ENCODE measurements around the gene TOPBP1.

TOPBP1 gene

DNA sequence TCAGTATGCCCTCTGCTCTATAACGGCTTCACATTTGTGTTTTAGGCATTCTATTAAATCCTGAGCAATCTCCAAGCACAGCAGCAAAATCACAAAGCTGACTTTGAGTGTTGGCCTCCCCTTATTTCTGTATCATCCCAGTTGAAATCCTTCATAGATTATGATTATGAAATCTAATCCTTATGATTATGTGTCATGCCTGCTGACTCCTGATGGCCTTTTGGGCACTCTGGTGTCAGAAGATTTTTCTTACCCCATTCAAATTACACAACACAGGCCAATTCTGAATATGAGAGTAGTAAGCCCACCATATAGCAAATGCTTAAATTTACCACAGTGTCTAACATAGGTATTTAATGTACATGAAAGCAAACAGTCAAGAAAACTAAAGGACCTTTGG, 53.9 kb downstream of the TOPBP1 start:
- no peak for DNase-seq (ENCODE audit: low spot score)

DNA sequence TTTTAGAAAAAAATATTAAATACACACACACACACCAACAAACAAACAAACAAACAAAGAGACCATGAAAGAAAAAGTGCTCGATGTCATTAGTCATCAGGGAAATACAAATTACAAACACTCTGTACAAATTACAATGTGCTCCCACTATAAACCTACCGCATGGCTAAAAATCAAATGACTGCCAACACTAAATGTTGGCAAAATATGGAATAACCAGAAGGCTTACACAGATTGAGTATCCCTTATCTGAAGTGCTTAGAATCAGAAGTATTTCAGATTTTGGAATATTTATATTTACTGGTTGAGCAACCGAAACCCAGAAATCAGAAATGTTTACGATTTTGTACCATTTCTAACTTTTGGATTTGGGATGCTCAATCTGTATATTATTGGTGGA, 54.8 kb downstream of the TOPBP1 start:
- DNase-seq (ENCODE audit: low spot score), result no peak

DNA sequence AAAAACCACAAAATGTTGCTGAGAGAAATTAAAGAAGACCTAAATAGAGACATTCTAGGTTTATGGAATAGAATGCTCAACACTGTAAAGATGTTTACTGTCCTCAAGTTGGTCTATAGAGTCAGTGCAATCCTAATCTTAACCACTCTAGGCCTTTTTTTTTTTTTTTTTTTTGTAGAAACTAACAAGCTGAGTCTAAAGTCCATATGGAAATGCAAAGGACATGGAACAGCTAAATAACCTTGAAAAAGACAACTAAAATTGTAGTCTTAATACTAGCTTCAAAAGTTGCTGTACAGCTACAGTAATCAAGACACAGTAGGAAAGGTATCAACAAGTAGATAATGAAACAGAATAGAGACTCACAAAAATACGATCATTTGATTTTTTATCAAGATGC, 55.4 kb downstream of the TOPBP1 start:
- DNase-seq (ENCODE audit: low spot score), result no peak

DNA sequence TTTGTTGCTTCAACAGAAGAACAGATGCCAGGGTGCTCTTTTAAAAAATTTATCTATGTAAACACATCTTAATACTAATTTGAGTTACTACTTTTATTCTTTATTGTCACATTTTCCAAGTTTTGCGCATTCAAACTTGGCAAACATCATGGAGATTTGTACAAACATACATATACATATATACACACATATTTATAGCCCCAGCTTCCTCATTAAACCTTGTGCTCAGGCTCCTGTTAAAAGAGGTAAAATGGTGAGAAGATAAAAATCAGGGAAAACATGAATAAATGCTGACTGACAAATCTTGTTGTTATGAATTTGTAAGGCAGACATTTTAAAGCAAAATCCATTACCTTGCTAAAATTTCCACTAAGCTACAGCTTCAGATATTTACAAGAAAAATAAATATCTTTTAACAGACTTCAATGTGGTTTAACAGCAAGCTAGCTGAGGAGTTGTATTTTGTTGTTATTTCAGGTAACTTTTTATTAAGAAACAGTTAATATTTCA, 61.1 kb downstream of the TOPBP1 start:
- DNase-seq (ENCODE audit: low spot score), result no peak

DNA sequence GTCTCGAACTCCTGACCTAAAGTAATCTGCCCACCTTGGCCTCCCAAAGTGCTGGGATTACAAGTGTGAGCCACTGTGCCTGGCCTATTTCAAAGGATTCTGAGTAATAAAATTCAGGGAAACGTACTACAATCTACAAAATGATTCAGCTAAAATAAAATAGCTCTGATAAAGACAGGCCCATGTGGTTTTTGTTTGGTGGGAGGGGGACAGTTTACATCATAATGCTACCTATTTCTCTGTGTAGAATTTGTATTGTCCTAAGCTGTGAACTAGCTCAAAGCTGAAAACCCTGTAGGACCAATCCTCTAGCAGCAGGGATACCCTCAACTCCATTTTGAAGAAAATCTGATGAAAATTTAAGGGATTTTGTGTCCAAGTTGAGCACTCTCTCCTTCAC, 62.5 kb downstream of the TOPBP1 start:
- DNase-seq (ENCODE audit: low spot score), result no peak

DNA sequence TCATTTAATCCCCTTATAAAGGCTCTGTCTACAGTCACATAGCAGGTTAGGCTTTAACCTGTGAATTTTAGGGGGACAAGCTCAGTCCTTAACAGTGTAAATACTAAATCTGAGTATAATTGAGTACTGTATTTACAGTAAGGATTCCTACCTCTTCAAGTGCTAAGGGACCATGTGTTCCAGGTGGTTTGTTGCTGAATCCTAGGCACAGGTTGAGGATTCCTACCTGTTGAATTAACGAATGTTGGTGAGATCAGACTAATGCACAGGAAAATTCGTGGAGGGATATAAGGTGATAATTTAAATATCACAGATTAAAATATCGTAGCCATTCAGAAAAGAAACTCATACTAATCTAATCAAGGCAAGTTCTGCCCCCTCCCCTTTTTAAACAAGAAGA, 63.3 kb downstream of the TOPBP1 start:
- DNase-seq (ENCODE audit: low spot score), result no peak

DNA sequence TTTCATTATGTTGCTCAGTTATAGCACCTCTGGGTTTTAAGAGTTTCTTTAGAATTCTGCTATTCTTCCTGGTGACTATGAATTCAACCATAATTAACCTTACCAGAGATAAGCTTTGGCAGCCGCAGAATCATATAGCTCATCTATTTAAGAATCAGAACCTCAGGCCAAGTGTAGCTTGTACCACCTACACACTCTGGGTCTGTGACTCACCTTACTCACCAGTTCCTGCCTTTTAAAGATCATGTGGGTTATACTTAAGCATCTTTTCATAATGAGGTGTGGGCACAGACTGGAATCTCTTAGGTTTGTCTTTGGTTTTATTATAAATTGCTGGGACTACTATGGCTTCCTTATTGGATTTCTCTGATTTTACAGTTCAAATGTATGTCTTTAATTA, 66.4 kb downstream of the TOPBP1 start:
- DNase-seq (ENCODE audit: low spot score), result no peak

DNA sequence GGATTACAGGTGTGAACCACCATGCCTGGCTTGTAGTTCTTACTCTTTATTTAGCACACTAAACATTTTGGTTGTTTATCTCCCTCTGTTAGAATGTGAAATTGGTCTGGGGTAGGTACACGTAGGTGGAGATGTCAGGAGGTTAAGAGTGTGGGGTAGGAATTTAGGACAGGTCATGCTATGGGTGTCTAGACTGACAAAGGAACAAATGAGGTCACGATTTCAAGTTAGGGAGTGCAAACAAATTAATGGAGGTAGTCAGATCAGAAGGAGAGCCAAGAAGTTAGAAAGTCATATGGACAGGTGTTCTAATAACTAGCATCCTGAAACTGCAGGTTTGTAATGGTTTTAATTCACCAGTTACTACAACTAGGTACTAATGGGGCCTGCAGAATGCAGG, 68.5 kb downstream of the TOPBP1 start:
- DNase-seq (ENCODE audit: low spot score), result no peak

DNA sequence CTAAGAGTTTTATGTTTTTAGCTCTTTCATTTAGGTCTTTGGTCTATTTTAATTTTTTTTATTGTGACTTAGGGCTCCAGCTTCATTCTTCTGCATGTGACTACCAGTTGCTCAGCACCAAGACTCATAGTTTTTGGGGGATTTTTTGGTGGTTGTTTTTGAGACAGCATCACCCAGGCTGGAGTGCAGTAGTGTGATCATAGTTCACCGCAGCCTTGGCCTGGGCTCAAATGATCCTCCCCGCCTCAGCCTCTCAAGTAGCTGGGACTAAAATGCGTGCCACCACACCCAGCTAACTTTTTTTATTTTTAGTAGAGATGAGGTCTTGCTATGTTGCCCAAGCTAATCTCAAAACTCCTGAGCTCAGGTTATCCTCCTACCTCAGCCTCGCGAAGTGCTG, 68.9 kb downstream of the TOPBP1 start:
- DNase-seq (ENCODE audit: low spot score), result no peak

DNA sequence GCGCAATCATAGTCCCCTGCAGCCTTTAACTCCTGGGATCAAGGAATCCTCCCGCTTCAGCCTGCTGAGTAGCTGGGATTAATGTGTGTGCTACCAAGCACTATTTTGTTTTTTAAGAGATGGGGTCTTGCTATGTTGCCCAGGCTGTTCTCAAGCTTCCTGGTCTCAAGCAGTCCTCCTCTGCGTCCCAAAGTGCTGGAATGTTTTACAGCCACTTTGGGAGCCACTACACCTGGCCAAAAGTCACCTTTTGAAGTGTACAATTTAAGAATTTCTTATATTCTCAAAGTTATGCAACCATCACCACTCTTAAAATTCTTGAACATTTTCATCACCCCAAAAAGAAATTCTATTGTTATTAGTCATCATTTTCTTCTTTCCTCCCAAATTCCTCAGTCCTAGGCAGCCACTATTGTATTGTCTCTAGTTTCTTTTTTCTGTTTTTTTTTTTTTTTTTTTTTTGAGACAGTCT, 70.4 kb downstream of the TOPBP1 start:
- DNase-seq (ENCODE audit: low spot score), result peak; percentile 85

DNA sequence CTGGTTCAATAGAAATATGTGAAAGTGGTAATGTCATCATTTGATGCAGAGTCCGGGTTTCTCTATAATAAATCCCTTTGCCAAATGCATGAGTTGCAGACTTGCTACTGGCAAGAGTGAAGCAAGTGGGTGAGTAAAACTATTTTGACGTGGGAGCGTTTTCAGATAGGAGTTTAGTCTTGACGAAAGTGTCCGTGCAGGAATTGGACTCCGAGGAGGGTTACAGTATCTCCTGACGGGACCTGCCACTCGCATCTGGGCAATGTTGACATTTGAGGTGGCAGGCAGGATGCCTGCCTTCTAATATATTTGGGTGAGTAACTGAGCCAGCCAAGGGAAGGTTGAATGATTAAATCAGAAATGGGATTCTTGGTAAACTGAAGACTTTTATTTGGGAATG, 72.2 kb downstream of the TOPBP1 start:
- no peak for DNase-seq (ENCODE audit: low spot score)

DNA sequence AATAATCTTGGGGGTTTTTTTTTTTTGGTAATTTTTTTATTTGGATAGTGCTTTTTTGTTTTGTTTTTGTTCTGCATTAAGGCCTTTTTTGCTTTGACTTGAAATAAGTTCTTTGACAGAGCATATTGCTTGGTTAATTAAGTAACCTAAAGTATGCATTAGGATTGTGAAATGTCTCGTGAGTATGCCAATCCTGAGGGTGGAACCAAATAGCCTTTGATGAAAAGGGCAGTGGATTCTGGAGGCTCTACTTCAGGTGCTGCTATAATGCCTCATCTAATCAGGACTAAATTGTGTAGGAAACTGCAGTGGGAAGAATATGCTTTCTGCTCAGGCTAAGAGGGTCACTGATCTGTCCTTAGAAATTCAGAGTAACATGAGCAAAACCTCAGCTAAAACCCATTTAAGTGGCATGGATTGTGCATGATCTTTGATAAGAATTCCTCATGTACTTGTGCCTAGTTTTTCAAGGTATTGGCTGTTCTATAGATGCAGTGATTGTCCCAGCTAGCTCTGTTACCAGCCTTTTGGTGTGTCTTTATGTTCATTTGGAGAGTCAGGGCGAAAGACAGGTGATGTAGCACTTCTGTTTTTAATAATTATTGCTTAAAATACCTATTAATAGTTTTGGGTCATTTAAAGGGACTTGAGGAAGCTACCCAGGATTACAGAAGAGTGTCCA, 72.8 kb downstream of the TOPBP1 start:
- no peak for DNase-seq (ENCODE audit: low spot score)

DNA sequence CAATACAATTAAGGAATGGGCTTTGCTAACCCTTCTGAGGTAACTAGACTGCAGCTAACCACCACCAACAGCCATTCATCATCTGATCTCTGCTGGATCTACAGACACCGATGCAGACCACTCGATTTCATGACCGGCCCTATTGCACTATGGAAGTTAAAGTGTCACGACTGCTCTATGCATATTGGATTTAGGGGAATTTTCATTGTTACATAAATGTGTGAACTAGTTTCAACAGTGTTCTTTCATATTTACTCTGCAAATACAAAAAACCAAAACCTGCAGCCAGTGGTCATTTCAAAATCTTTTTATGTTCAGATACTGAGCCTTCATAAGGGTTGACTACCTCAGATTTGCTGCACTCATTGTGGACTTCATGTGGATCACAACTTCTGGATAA, 73.7 kb downstream of the TOPBP1 start:
- DNase-seq (ENCODE audit: low spot score), result no peak

DNA sequence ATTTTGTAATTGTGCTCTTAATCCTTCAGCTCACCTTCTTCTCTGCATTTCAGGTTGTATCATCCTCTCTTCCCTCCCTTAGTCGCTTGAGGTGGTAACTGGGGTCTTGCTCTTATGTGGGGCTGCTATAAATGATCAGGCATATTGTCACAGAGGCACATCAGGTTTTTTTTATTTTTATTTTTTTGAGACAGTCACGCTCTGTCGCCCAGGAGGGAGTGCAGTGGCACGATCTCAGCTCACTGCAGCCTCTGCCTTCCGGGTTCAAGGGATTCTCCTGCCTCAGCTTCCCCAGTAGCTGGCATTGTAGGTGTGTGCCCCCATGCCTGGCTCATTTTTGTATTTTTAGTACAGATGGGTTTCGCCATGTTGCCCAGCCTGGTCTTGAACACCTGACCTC, 78.3 kb downstream of the TOPBP1 start:
- no peak for DNase-seq (ENCODE audit: low spot score)

DNA sequence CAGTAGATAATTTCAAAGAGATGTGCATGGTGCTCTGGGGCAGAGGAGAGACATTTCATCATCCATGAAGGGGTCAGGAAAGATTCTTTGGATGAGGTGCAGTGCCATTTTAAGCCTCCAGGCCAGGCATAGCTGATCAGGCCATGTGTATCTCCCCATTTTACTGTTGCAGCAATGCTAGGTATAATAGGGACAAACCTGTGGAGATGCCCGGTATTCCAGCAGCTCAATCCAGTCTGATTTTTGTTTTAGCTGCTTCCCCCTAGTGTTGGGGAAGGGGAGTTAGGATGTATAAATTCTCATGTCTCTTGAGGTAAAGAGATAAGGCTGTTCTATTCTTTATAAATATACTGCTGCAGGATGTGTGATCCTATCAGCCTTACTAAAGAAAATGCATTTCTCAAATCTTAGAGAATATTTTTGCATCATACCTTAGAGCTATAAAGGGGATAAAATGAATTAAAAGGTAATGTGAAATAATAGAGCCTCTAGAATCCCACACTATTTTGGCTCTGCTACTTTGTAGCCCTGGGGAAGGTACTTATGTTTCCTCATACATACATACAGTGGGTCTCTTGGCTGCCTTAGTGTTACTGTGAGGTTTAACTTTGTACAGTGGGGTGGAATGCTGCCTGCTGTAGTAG, 83.1 kb downstream of the TOPBP1 start:
- DNase-seq (ENCODE audit: low spot score), result no peak

DNA sequence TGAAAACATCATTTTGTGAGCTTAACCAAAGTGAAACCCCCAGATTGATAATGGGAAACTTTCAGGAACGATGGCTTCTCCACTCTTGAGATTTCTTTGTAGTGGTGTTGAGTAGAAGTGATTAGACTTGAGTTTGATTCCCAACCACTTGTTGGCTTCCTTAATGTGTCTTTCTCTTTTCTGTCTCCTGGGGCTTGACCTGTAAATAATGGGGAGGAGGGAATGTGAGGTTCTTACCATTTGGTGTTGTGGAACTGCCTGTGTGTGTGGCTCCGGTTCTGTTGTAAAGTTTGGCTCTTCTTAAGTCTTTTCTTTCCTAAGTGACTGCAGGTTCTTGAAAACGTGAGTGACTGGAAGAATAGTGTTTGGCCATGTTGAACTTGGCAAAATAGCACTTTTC, 85.6 kb downstream of the TOPBP1 start:
- DNase-seq (ENCODE audit: low spot score), result no peak

DNA sequence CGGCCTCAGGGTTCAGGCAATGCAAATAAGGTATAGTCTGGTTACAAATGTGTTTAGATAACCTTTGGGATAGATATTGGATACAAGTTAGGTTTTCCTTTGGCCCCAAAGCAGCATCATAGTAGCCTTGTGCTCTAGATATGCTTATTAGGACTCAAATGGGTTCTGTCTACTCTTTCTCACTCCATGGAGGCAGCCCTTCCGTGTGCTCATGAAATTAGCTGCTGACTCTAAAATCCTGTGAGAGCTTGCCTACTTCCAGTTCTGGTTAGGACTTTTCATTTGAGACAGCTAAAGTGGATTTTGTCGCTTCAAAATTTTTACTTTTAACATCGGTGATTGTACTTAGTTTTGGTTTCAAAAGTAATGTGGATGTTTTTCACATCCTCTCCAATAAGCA, 86.7 kb downstream of the TOPBP1 start:
- no peak for DNase-seq (ENCODE audit: low spot score)

DNA sequence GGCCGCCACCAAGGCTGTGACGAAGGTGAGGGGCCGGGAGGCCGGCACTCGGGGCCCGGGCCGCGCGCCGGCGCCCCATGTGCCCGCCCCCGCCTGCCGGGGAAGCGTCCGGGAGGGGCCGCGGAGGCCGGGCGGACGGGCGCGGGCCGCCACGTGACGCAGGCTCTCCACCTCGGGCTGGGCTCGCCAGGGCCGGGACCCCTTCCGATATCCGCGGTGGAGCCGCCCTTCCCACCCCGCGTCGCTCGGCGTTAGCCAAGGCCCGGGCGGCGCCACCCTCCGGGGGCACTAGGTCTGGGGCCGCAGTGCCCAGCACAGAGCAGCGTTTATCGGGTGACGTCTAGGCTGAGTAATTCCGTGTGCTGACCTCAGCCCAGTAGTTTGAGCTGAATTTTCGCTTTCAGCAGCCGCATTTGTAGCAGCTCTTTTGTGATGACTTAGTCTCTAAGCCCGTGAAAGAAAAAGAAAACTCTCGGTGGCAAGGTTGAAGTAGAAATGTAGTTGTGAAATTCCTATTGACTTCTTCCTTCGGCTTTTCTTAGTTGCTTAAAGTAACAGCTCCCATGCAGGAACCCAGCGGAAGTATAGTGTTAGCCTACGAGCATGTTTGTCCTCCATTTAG, 87.4 kb downstream of the TOPBP1 start:
- DNase-seq (ENCODE audit: low spot score), result peak; percentile 66

DNA sequence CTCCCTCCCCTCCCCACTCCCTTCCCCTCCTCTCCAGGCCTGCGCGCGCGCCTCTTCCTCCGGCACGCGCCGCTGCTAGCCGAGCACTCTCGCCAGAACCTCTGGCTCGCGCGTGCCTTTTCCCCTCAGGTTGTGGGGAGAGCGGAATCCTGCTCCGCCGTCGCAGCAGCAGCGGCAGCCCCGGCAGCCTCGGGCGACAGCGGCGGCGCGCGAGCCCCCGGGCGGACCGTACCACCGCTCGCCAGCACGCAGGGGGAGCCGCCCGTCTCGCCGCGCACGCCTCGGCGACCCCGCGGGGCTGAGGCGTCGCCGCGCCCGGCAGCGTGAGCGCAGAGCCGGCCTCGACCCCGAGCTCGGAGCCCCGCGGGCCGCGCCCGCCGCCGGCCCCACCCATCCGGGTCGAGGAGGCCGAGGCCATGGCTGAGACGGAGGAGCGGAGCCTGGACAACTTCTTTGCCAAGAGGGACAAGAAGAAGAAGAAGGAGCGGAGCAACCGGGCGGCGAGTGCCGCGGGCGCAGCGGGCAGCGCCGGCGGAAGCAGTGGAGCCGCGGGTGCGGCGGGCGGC, 88.0 kb downstream of the TOPBP1 start, which contains the start of gene CDV3:
Gene CDV3, plus strand, starts transcription at position 58 of the 566 bp plus-strand sequence. Its CDS starts 359 bp downstream, at position 417.
- DNase-seq (ENCODE audit: low spot score), result no peak

DNA sequence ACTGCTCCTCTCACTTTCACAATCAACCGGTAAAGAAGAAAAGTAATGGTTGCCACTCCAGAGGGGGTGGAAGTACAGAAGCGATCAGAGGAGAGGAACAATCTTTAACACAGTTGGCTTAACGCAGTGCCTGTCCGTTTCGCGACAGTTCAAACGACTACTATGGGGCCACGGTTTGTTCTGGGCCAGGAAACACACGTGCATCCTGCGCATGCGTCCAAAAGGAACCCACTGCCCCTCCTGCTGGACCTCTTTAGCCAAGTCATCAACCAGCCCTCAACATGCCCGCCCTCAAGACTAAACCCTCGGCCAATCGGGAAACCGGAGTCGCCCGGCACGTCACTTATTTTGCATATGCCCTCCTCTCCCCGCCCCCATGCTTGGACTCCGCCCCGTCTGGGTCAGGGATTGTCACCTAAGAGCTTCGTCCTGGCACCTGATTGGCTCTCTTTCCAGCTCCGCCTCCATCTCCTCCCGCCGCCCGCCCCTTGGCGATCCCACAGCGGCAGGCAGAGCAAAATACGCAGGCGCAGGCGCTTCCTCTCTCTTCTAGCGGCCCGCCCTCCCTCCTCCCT, 88.6 kb downstream of the TOPBP1 start:
- DNase-seq (ENCODE audit: low spot score), result peak; percentile 100

DNA sequence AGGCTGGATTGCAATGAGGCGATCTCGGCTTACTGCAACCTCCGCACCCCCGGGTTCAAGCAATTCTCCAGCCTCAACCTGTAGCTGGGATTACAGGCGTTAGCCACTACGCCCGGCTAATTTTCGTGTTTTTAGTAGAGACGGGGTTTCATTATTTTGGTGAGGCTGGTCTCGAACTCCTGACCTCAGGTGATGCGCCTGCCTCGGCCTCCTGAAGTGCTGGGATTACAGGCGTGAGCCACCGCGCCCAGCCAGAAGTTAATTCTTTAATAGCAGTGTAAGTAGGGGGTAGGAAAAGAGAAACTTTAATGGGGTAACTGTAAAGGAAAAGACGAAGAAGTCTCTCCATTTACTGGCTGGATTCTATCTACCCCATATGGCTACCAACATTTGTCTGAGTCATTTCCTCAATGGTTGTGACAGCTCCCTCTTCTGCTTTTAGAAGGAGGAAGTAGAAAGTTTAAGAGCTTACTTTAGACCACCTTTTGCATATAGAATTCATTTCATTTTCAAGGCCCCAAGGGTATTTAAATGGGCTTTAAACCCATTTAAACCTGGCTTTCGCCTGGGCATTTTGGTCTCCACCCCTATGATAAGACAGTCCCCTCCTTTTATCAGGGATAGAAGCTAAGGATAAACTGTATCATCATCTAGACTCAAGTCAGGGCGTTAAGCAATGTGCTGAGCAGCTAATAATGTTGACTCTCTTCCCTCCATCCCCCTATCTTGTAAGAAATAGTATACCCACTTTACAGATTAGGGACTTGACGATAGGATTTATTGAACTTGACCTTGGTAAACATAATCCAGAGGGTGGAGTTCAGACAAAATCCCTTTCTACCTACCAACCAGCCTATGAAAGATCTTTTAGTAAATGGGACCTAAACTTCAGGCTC, 89.3 kb downstream of the TOPBP1 start:
- DNase-seq (ENCODE audit: low spot score), result peak; percentile 66

DNA sequence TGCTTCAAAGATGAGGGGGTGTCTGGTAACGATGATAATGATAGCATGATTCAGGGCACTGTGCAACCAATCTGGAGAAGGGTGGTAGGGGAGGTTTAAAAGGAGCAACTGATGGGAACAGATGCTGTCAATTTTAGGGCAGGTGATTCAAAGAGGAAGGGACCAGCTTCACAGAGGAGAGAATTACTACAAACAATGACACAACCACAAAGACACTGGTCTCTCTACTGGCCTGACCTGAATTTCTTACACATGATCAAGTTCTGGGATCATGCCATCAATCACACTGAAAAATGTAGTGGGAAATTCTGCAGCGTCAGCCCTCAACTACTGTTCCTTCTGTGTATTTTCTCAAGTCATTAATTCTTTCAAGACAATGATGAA, 90.8 kb downstream of the TOPBP1 start:
- no peak for DNase-seq (ENCODE audit: low spot score)
